Neural cell (in vitro differentiated cells): ENCODE results near the gene PALD1. TPM values are rescaled to one million over a fixed set of nuclear protein-coding genes. Genes with fewer than 3 reads are reported as not detected.

ENCODE experiments used
- H2AFZ ChIP-seq: fragments of 200-600, 300-800 bp; sonication (generic), shearing (Covaris generic); 2 replicates; pipeline ENCODE4 v1.6.0; 2014; ENCODE audit warnings: low read depth, mild to moderate bottlenecking, antibody characterized with exemption, low read length, moderate library complexity
- H3F3A ChIP-seq: fragments of 200-600 bp; shearing (Covaris generic); 2 replicates; pipeline ENCODE4 v1.6.1; 2016; ENCODE audit warnings: mild to moderate bottlenecking, moderate library complexity, mixed read lengths, antibody characterized with exemption, low read length; ENCODE audit not compliant: insufficient read depth, poor library complexity, severe bottlenecking
- H3K27ac ChIP-seq: fragments of 200-600, 300-800 bp; sonication (generic), shearing (Covaris generic); 2 replicates; pipeline ENCODE4 v1.5.1; 2014; ENCODE audit warnings: mild to moderate bottlenecking, low read length, moderate library complexity
- H3K27me3 ChIP-seq: fragments of 300-800, 200-600 bp; sonication (generic), shearing (Covaris generic); 2 replicates; pipeline ENCODE4 v1.6.0; 2014; ENCODE audit warnings: mild to moderate bottlenecking, low read depth, low read length, moderate library complexity; ENCODE audit not compliant: insufficient read depth
- H3K36me3 ChIP-seq: fragments of 300-800, 200-600 bp; sonication (generic), shearing (Covaris generic); 2 replicates; pipeline ENCODE4 v1.5.1; 2014; ENCODE audit warnings: mild to moderate bottlenecking, antibody characterized with exemption, low read length, moderate library complexity; ENCODE audit not compliant: insufficient read depth
- H3K4me2 ChIP-seq: fragments of 300-800, 200-600 bp; sonication (generic), shearing (Covaris generic); 2 replicates; pipeline ENCODE4 v1.6.0; 2014; ENCODE audit warnings: mild to moderate bottlenecking, low read length
- H3K4me3 ChIP-seq: fragments of 300-800, 200-600 bp; sonication (generic), shearing (Covaris generic); 2 replicates; pipeline ENCODE4 v1.5.1; 2014; ENCODE audit warnings: mild to moderate bottlenecking, low read length, moderate library complexity
- H3K79me2 ChIP-seq: fragments of 200-600 bp; shearing (Covaris generic); replicated peaks from 2 replicates; pipeline ENCODE4 v1.6.0; 2014; ENCODE audit warnings: mild to moderate bottlenecking, low read length, moderate library complexity; ENCODE audit not compliant: insufficient read depth
- H3K9ac ChIP-seq: fragments of 300-800, 200-600 bp; sonication (generic), shearing (Covaris generic); 2 replicates; pipeline ENCODE4 v1.6.1; 2016; ENCODE audit warnings: mild to moderate bottlenecking, low read length, mixed read lengths
- H3K9me2 ChIP-seq: fragments of 200-600 bp; shearing (Covaris generic); 2 replicates; pipeline ENCODE4 v1.6.1; 2016; ENCODE audit warnings: mild to moderate bottlenecking, low read length, mixed read lengths; ENCODE audit not compliant: insufficient read depth
- H3K9me3 ChIP-seq: fragments of 200-600, 300-800 bp; sonication (generic), shearing (Covaris generic); 2 replicates; pipeline ENCODE4 v1.6.1; 2016; ENCODE audit warnings: mild to moderate bottlenecking, mixed run types, low read length, moderate library complexity, mixed read lengths
- H4K20me1 ChIP-seq: fragments of 200-600 bp; shearing (Covaris generic); 2 replicates; pipeline ENCODE4 v1.6.1; 2016; ENCODE audit warnings: mild to moderate bottlenecking, mixed run types; ENCODE audit not compliant: insufficient read depth
- CTCF ChIP-seq: fragments of 450-650 bp; IDR thresholded peaks from 2 replicates; pipeline ENCODE4 v1.5.1; 2014; ENCODE audit warnings: antibody characterized with exemption, mild to moderate bottlenecking, moderate library complexity; ENCODE audit not compliant: poor library complexity, severe bottlenecking
- EP300 ChIP-seq: fragments of 450-650 bp; conservative IDR thresholded peaks from 2 replicates; pipeline ENCODE4 v1.6.1; 2014; ENCODE audit warnings: antibody characterized with exemption, mild to moderate bottlenecking, moderate library complexity; ENCODE audit not compliant: poor library complexity, severe bottlenecking
- EZH2 ChIP-seq: fragments of 200-600, 300-800 bp; shearing (Covaris generic), sonication (generic); IDR thresholded peaks from 2 replicates; pipeline ENCODE4 v1.6.1; 2014; ENCODE audit warnings: antibody characterized with exemption, low read length, borderline replicate concordance, mild to moderate bottlenecking; ENCODE audit not compliant: insufficient read depth, poor library complexity, severe bottlenecking
- MXI1 ChIP-seq: fragments of 450-650 bp; conservative IDR thresholded peaks from 2 replicates; pipeline ENCODE4 v1.6.1; 2014; ENCODE audit warnings: antibody characterized with exemption, mild to moderate bottlenecking; ENCODE audit not compliant: poor library complexity, severe bottlenecking
- POLR2AphosphoS5 ChIP-seq: IDR thresholded peaks from 2 replicates; pipeline ENCODE4 v1.6.1; 2012
- RAD21 ChIP-seq: fragments of 450-650 bp; conservative IDR thresholded peaks from 2 replicates; pipeline ENCODE4 v1.6.1; 2014; ENCODE audit warnings: antibody characterized with exemption, mild to moderate bottlenecking, moderate library complexity
- REST ChIP-seq: IDR thresholded peaks from 2 replicates; pipeline ENCODE4 v1.6.1; 2012; ENCODE audit warnings: borderline replicate concordance
- SMC3 ChIP-seq: fragments of 450-650 bp; conservative IDR thresholded peaks from 2 replicates; pipeline ENCODE4 v1.6.1; 2014; ENCODE audit warnings: antibody characterized with exemption, mild to moderate bottlenecking, moderate library complexity; ENCODE audit not compliant: poor library complexity
- TAF1 ChIP-seq: IDR thresholded peaks from 2 replicates; pipeline ENCODE4 v1.6.1; 2012; ENCODE audit warnings: low read depth
- polyA plus RNA-seq: library from polyadenylated mRNA; depleted of rRNA; stranded (reverse); fragments of >200 nt; gene quantifications from 2 replicates; pipeline ENCODE4 v1.2.3, GENCODE V29; 2014

The PALD1 gene
- polyA plus RNA-seq, 1 donor from 2014 or later = 1.1 TPM

- H3K27ac ChIP-seq = no peak overlapping the region
- H3K79me2 ChIP-seq = no peaks in the 10 kb centered on the region
Observed at GRCh38 chr10:70523057-70523456, 44.5 kb downstream of the PALD1 start.

GRCh38 chr10:70523549-70523948 lies 45.0 kb downstream of the PALD1 start:
- Histone ChIP-seq H3K4me2 (no peak overlapping the region), H3K9ac (no peak overlapping the region), H3K36me3 (no peaks in the 10 kb centered on the region), H3K27me3 (no peaks in the 10 kb centered on the region), H2AFZ (no peak overlapping the region), H3K4me3 (no peak overlapping the region), H3K27ac (no peak overlapping the region), H3K9me3 (no peaks in the 10 kb centered on the region), H4K20me1 (no peaks in the 10 kb centered on the region), H3K79me2 (no peaks in the 10 kb centered on the region), H3K9me2 (no peaks in the 10 kb centered on the region), H3F3A (no peaks in the 10 kb centered on the region)
- TF ChIP-seq SMC3 = no peak
- no peak for TF ChIP-seq RAD21
- no peak for TF ChIP-seq REST

More at GRCh38 chr10:70523057-70523456, 44.5 kb downstream of the PALD1 start:
- TF ChIP-seq EZH2 = no peak
- TF ChIP-seq EP300 = no peak
- TF ChIP-seq SMC3 = no peak
- no peak for TF ChIP-seq REST
- TF ChIP-seq MXI1 = no peak
- TF ChIP-seq CTCF = no peak
- no peak for TF ChIP-seq TAF1
- no peak for TF ChIP-seq POLR2AphosphoS5
- TF ChIP-seq RAD21 = no peak
- H4K20me1 ChIP-seq = no peaks in the 10 kb centered on the region
- H2AFZ ChIP-seq = no peak overlapping the region
- no peaks in the 10 kb centered on the region for H3K9me3 ChIP-seq
- no peaks in the 10 kb centered on the region for H3K9me2 ChIP-seq
- H3F3A ChIP-seq = no peaks in the 10 kb centered on the region
- no peak overlapping the region for H3K4me2 ChIP-seq
- no peaks in the 10 kb centered on the region for H3K36me3 ChIP-seq
- H3K27me3 ChIP-seq = no peaks in the 10 kb centered on the region
- no peak overlapping the region for H3K4me3 ChIP-seq
- no peak overlapping the region for H3K9ac ChIP-seq
